NCI-H1417 (cell line): ENCODE data around the gene CLMN.
"Not testable (repeated sequence)": the region's sequence is repeated elsewhere in the genome, so short reads cannot be mapped to it uniquely, and the experiment has no call there.

Source experiments
- DNase-seq, 3 experiments: peaks; one replicate each; lab custom pipeline; 2025; lab: John Stamatoyannopoulos, UW

The CLMN gene

DNA sequence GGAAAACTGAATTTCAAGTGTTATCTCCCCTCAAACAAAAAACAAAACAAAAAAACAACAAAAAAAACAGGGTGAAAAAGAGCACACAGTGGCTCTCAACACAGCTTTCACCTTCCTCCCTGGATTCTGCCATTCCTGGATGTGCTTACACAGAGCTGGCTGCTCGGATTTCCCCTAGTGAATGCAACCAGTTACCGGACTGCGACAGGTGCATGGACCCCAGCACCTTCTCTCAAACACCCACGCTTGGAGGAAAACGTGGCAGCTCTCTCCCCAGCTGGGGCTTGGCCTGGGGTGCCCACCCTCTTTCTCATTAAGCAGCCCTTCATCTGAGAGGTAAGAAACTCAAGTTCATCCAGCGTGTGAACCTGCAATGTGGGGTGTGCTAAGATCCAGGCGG, 128.9 kb downstream of the CLMN start:
- no peak for DNase-seq

DNA sequence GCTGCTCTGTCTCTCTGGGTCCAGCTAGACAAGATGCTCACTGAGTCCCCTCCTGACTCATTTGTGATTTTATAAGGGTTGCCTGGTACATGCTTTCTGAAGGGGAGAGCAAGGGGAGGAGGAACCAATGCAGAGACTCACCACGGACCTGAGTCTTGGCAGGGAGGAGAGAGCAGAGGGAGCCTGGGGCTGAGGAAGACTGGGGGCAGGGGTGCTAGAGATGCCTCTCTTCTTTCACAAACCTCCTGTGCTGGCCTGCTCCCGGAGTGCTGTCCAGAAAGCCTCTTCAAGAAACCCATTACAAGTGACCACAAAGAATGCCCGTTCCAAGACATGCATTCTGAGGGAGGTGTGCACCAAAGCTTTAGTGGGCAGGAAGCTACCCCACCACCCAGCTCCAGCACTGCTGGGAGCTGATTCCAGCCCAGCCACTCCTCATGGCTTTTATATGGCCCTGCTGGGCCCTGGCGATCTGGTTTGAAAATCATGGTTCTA, 129.3 kb downstream of the CLMN start:
- no peak for DNase-seq

DNA sequence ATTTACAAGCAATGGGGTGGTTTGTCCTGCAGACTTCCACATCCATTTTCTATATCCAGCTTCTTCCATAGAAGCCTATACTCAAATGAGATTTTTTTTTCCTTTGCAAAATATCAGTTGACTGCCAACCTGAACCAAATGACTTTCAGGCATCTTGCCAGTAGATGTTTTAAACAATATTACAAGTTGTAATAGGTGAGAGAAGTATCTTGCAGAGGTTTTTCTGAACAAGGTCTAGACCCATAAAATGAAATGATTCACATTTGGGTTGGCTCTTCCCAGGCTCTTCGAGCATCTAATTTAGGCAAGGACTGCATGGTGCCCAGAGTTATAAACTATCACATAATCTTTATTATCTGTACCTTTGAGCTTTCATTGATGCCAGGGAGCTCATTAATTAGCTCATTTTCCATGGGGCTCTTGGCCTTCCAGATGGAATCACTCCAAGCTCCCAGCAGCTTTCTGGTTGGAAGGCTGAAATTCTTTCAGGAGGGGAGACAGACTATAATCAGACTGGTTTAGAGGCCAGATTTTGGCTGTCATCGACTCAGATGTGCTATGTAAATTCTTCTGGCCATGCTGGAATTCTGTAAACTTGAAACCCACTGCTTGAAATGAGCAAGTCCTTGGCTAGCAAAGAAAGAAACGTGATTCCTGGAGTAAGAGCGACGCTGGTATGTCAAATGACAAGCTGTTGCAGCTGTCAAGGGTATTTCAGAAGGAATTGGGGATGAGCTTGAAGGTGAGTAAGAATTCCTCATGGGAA, 130.2 kb downstream of the CLMN start:
- DNase-seq, result no peak

DNA sequence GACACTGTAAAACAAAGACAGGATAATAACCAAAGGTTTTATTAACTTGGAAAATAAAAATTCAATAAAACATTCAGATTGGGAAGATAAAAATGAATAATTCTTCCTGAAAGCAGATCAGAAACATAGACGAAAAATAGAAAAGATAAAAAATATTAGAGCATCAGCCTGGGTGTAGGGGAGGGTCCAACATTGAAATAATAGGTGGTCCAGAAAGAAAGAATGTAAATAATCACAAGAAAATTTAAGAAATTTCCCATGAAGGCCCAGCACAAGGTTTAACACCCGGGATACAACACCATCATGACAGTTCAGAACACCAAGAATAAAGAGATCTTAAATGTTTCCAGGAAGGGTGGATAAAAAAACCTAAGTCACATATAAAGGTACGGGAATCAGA, 131.3 kb downstream of the CLMN start:
- no peak for DNase-seq

DNA sequence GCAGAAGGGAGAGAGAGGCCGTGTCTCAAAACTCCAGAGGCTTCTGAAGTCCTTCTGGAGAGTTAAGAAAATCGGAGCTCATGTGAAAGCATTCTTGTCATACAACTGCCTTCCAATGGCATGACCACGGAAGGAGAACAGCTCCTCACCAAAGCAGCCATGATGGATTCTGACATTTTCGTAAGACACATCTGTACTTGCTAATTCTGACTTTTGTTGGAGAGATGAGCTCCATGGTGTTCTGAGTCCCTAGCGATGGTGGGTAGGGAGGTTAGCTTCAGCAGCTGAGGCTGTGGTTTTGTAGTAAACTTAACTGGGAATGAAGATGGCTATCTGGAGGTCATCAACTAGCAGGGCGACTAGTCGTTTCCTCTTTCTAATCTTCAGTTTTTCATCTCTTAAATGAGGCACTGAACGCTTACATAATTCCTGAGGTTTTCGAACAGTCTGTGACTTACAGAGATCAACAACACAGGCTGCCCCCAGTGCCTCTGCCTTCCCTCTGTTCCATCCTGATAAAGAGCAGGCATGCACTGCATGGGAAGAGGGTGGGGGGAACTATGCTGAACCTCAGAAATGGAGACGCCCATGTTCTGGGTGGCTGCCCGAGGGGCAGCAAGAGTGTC, 133.8 kb downstream of the CLMN start:
- no peak for DNase-seq

DNA sequence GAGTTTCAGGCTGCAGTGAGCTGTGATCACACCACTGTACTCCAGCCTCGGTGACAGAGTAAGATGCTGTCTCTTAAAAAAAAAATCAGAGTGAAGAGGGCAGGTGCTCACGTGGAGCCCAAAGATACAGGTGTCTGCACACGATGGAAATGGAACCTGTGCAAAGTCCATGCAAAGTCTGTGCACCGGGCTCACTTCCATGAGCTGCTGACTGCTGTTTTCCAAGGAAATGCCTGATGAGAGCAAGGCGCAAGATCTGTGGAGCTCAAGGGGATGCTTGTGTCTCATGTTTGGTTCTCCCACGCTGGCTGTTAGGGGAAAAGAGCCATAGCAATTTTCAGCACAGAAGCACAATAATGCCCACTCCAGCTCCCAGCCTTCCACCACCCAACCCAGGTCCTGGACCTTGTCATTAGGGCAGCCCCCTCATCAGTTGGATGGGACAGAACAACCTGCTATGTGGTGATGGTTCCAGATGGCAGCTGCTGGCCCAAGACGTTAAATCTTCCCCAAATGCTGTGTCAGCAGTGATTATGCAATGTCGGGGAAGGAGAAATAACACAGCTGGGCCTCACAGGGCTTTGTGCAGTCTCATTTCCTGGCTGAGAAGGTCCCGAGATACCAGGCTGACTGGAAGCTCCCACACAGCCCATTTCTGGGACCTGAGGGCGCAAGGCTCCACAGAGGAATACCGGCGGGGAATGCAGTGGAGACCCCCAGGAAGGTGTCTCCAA, 134.5 kb downstream of the CLMN start:
- DNase-seq, result no peak

DNA sequence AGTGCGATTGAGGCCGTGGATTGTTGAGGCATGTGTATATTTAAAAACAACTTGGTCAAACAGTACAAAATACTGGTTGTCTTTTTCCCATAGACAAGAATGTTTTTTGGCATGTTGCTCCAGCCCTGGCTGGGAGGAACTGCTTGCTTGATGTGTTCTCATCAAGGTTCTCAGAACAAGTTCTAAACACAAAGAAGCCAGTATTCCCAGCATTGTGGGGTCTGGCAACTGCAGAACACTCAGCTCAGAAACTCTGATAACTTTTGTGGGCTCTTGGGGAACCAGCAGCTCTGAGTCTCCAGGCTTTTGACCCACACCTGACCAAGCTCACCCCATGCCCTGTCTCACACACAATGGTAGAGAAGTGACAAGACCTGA, 135.3 kb downstream of the CLMN start:
- DNase-seq, result no peak

DNA sequence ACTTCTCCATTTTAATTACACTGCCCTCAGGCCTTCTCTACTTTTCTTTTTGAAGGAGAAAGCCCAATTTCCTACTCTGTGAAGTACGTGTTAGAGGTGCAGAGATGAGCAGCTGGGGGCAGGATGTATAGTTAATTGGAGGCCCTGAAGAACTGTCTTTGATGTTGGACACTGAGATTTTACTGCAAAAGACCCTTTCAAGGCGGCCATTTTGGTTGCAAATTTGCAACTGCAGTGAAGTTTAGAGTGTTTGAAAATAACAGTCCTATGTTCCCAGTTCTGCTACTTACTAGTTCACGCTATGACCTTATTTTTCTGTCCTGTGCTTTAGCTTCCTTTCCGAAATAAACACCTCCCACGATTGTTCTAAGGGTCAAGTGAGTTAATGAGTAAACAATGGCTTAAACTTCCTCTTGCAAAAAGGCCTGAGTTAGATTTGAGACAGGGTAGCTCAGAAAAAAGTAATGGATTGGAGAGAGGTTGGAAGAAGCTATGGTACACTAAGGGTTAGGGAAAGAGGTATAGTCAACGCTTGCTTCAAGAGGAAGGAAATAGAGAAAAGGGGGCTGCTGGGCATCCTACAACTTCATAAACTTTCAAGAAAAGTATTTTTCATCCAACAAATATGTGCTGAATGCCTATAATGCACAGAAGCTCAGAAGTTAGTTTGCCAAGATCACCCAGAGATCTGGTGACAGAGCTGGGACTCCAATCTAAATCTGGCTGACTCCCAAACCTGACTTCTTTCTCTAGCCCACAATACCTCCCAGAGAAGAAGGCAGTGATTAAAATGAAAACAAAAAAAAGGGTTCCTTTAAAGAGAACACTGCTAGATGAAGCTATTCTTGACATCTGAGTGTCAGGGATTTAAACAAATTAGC, 135.9 kb downstream of the CLMN start:
- DNase-seq, result no peak

DNA sequence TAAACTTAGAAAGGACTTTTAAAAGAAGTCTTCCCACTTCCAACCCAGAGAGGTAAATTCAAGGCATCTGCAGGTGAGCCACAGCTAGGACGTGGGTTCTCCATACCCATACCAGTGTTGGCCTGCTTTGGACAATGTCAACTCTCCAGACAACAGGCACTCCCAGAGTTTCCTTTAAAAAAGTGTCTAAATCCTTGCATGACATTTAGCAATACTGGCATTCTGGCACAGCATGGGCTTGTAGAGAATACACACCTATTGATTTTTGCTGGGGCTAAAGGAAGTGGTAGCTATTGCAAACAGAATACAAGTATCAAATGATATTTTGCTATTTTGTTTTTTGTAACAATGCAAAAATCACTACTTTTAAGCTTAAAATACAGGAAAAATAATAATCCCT, 136.6 kb downstream of the CLMN start:
- DNase-seq, result no peak

DNA sequence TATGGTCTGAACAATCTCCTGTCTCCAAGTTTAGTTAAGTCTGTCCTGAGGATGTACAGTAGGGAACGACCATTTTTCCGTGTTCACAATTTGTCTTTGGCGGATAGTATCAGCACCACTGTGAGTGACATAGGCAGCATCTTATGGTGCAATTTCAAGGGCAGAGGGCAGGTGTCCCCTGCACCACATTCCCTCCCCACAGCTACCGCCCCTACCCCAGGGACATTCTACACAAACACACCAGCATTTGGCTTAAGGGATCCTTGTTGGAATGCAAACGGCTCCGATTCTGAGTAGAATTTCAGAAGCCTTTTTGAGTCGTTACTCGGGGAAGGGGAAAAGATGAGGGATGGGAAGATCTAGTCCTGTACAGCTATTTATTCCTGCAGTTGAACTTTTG, 137.3 kb downstream of the CLMN start:
- DNase-seq, result no peak

DNA sequence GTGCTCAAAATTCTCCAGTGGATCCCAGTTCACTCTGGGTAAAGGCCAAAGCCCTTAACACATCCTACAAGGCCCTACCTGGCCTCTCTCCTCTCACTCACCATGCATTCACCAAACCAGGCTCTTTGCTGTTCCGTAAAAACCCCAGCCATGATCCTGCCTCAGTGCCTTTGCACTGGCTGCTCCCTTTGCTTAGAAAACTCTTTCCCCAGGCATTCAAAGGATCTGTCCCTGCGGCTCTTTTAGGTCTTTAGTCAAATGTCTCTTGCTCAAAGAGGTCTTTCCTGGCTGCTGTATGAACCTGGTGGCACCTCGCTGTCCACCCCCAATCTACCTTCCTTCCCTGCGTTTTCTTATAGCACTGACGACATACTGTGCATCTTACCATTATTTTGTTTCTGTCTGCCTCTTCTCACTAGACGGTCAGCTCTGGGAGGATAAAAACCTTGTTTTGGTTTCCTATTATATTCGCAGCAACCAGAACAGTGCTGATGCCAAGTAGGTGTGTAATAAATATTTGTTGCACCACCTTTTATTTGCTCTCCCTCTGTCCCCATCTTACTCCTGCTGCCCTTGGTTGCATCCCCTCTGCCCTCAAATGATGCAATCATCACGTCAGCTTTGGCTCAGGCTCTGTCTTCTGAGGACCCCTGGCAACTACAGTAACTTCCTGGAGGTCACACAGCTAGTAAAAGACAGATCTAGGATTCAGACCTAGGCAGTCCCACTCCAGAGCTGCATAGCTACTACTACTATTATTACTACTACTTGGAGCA, 138.6 kb downstream of the CLMN start:
- no peak for DNase-seq

DNA sequence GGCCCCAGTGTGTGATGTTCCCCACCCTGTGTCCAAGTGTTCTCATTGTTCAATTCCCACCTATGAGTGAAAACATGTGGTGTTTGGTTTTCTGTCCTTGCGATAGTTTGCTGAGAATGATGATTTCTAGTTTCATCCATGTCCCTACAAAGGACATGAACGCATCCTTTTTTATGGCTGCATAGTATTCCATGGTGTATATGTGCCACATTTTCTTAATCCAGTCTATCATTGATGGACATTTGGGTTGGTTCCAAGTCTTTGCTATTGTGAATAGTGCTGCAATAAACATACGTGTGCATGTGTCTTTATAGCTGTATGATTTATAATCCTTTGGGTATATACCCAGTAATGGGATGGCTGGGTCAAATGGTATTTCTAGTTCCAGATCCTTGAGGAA, 144.0 kb downstream of the CLMN start:
- DNase-seq, result not testable (repeated sequence)

DNA sequence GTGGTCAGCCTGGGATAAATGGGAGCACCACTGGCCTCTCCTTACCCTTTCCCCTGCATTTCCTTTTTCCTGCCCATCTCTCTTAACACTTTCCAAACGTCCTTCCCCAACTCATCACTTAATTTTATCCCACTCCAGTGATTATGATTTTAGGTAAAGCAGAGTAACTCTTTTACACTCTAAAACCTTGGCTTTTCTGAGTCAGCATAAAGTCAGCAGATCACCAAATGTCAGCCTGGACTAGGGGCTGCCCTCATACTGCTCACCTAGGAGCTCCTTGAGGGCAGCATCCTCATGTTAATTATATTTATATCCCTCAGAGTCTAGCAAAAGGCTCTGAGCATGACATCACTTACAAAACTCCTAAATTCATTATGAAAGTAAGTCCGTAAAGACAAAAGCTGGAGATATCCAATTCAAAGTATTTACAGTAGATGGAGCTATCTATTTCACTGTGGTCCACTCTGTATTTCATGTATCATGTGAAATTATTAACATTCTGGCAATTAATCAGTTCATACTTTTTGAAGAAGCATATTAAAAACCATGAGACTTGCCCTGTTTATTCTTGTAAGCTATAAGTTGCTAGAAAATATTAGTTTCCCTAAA, 145.4 kb downstream of the CLMN start:
- DNase-seq, result no peak

DNA sequence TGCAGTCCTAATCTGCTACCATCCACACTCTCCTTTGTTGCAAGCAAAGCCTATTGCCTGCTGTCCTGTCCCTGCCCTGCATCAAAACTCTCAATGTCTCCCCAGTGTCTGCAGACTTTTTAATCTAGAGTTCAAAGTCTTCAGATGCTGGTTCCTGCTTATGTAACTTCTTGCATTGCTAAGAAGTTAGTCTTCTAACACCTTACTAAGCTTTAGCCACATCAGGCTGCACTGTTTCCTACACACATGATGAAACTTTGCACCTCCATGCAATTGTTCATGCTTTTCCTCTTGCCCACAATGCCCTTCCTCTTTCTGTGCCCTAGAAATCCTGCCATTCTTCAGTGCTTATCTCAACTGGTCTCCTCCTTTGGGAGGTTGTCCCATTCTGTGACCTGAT, 146.2 kb downstream of the CLMN start:
- DNase-seq, result no peak

DNA sequence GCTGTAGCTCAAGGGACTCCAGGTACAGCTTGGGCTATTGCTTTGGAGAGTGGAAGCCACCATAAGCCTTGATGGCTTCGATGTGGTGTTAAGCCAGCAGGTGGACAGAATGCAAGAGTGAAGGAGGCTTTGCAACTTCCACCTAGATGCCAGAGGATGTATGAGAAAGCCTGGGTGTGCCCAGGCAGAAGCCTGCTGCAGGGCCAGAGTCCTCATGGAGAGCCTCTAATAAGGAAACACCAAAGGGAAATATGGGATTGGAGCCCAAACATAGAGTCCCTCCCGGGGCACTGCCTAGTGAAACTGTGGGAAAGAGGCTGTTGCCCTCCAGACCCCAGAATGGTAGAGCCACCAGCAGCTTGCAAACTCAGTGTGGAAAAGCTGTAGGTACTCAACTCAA, 152.5 kb downstream of the CLMN start:
- no peak for DNase-seq

DNA sequence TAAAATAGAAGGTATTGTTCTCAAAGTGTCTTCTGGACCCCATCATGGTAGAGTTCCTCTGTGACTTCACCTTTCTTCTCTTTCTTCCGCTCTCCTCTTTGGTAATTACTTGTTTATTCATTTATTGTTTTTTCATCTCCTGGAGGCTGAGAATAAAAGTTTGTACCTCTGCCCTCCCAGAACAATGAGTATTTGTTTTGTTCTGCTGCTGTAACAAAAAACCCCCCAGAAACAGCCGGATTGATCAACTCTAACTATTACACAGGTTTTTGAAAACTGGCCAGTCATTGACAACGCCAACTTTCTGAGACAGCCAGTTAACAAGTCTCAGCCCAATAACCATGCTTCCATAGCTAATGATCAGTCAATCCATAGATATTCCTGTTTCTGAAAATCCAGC, 154.2 kb downstream of the CLMN start:
- no peak for DNase-seq

DNA sequence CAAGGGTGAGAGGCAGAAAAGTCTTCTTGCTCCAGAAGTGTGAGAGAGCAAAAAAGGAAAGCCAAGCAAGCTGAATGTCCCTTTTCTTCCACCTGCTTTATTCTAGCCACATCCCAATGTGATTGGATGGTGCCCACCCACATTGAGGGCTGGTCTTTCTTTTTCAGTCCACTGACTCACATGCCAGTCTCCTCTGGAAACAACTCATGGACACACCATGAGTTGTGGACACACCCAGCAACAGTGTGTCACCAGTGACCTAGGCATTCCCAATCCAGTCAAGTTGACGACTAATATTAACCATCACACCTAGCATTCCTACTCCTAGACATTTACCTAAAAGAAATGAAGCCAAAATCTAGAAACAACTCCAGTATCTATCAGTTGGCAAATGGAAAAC, 155.2 kb downstream of the CLMN start:
- DNase-seq, result no peak

DNA sequence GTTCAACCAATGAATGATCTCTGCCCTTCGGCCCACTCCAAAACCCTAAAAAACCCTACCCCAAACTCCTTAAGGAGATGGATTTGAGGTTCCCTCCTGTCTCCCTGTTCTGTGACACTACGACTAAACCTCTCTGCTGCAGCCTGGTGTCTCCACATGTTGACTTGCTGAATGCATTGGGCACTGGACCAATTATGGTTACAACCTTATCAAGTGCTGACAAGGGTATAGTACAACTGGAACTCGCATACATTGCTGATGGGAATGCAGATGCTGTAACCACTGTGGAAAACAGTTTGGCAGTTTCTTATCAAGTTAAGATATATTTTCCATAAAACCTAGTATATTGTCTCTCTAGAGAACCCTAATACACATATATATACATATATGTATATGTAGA, 156.0 kb downstream of the CLMN start:
- DNase-seq, result no peak

DNA sequence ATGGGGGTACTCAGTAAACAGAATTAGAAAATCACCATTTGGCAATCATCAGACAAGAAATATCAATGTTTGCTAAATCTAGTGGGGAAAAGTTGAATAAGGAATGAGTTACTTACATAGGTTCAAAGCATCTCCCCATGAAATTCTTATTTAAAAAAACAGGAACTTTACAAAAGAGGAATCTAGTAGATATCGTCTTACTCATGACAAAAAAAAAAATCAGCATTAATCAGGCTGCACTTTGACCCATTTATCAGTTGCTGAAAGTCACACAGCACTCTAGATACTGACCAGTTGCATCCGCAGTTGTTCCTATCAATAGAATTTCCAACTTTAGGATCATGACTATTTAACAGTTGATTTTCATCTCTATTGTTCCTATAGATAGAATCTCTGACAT, 156.6 kb downstream of the CLMN start:
- no peak for DNase-seq

DNA sequence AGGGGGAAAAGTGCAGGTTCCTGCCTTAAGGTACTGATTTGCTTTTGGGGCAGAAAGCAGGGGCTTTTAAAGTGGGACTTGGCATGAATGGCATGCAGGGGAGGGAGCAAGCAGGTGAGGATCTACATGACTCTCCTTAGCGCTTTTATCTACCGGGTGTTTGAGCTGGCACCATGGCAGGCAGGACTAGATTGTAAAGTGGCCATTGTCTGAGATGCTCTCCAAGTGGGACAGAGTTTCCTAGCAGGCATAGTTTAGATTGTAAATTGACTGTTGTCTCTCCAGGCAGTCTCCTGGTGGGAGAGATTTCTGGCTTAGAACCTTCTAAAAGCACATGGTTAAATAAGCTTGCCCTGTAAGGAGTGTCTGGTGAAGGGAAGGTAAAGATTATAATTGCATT, 157.1 kb downstream of the CLMN start:
- DNase-seq, result peak in 1 of 3 experiments; percentile 6
